OCI-LY3 (cell line): ENCODE measurements around the gene EFCAB11.

ENCODE experiments used
- EZH2phosphoT487 ChIP-seq: fragments of 200-600 bp; shearing (Covaris generic); IDR thresholded peaks from 2 replicates; pipeline ENCODE4 v1.6.1; 2018; ENCODE audit warnings: antibody characterized with exemption, mixed run types, low read depth
- TF ChIP-seq, protein P1 (sequence below): fragments of 200-600, 300-600 bp; sonication (generic); IDR thresholded peaks from 2 replicates; pipeline ENCODE4 v1.5.1; 2014; ENCODE audit warnings: antibody characterized with exemption, low read length, low read depth

DNA sequence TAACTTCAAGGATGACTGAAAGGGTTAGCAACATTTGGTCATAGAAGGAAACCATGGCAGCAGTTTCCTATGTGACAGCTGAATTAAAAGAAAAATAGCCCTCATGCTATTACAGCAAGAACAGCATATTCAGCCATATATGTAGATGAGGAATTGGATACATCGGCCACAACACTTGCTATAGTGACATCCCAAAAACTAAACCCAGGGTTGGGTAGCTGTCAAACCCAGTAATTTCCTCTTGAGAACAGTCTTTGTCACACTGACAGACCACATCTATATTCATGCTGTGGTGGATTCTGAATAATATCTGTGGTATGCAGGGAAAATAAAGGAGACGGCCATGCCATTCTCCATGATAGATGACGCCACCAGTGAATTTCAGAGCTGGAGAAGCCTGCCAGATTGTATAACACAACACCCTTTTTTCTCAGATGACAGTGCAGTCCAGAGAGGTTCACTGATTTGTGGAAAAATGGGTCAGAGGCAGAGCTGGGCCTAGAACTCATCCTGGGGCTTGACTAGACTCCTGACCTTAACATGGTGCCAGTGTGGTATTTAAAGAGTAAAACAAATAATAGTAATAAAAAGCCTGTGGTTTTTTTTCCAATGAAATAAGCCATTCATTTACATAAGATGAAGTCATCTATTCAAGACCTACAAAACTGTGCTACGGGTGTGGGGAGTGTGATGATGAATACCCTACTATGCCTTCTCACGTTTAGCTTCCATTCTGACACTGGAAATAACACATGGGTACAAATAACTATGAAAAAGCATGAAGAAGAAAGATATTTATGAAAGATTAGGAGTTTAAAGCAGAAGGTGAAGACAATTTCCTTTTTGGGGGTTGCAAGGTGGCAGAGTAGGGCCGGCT is 32.3 kb downstream of the EFCAB11 start:
- TF ChIP-seq, protein P1, sequence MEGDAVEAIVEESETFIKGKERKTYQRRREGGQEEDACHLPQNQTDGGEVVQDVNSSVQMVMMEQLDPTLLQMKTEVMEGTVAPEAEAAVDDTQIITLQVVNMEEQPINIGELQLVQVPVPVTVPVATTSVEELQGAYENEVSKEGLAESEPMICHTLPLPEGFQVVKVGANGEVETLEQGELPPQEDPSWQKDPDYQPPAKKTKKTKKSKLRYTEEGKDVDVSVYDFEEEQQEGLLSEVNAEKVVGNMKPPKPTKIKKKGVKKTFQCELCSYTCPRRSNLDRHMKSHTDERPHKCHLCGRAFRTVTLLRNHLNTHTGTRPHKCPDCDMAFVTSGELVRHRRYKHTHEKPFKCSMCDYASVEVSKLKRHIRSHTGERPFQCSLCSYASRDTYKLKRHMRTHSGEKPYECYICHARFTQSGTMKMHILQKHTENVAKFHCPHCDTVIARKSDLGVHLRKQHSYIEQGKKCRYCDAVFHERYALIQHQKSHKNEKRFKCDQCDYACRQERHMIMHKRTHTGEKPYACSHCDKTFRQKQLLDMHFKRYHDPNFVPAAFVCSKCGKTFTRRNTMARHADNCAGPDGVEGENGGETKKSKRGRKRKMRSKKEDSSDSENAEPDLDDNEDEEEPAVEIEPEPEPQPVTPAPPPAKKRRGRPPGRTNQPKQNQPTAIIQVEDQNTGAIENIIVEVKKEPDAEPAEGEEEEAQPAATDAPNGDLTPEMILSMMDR: no peak
- no peak for TF ChIP-seq EZH2phosphoT487
